Muscle layer of duodenum (tissue), 2 donors: ENCODE data around the gene VPS13D.

ENCODE experiments used
- H3K27ac ChIP-seq: one replicate; pipeline ENCODE4 v1.7.0; 2013; ENCODE audit warnings: mild to moderate bottlenecking, low read length
- H3K27me3 ChIP-seq: one replicate; pipeline ENCODE4 v1.7.0; 2013; ENCODE audit warnings: low read depth, mild to moderate bottlenecking, control low read depth, low read length
- H3K36me3 ChIP-seq, 2 donors: one replicate each; pipeline ENCODE4 v1.7.0; 2013; ENCODE audit warnings: low read length in 2 of 2, control low read depth in 1 of 2, mild to moderate bottlenecking in 1 of 2; ENCODE audit not compliant: insufficient read depth in 2 of 2, control insufficient read depth in 1 of 2
- H3K4me1 ChIP-seq, 2 donors: one replicate each; pipeline ENCODE4 v1.7.0; 2013; ENCODE audit warnings: low read length in 2 of 2, mild to moderate bottlenecking in 2 of 2, control low read depth in 1 of 2, moderate library complexity in 1 of 2; ENCODE audit not compliant: insufficient read depth in 2 of 2, control insufficient read depth in 1 of 2
- H3K4me3 ChIP-seq, 2 donors: one replicate each; pipeline ENCODE4 v1.7.0; 2013; ENCODE audit warnings: low read length in 2 of 2, low read depth in 1 of 2, mild to moderate bottlenecking in 1 of 2
- H3K9me3 ChIP-seq, 2 donors: one replicate each; pipeline ENCODE4 v1.7.0; 2013; ENCODE audit warnings: low read length in 2 of 2, control low read depth in 1 of 2, mild to moderate bottlenecking in 1 of 2; ENCODE audit not compliant: control insufficient read depth in 1 of 2
- donor health status: healthy.

Gene VPS13D

DNA sequence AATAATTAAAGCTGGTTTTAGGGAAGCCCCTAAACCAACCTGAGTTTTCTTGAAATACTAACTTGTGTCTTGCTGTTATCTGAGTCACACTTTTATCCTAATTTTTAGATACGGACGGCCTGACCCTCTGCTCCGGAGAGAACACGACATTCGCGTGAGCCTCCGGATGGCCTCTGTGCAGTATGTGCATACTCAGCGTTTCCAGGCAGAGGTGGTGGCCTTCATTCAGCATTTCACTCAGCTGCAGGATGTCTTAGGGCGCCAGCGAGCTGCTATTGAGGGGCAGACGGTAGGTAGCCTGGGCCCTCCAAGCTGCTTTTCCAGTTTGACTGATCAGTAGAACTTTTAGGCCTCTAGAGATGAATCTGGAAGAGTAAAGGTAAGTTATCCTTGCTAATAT lies 63.6 kb downstream of the VPS13D start:
- Histone ChIP-seq H3K36me3 (peaks cover 39 to 59% of the 10 kb centered on the region in 2 donors), H3K4me3 (no peak overlapping the region), H3K9me3 (no peaks in the 10 kb centered on the region), H3K27me3 (no peaks in the 10 kb centered on the region), H3K4me1 (no peaks in the 10 kb centered on the region), H3K27ac (no peak overlapping the region)

DNA sequence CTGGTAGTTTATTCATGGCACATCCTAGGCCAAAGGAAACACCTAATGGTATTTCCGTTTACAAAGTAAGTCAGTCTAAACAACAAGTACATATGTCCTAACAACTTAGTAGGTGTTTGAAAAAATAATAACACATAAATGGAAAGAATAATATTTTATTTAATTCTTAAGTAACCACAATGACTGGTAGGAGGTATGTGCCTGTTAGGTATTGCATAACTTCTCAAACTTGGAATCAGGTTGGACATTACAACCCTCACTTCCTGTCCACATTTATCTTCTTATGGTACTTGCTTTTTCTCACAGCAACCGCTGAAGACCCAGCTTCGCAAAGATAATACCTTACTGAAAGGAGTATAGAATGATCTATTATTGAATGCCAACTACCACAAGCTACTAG lies 64.2 kb downstream of the VPS13D start:
- Histone ChIP-seq H3K4me3 (no peak overlapping the region), H3K4me1 (no peaks in the 10 kb centered on the region), H3K9me3 (no peaks in the 10 kb centered on the region), H3K27ac (no peak overlapping the region), H3K36me3 (peaks cover 39 to 63% of the 10 kb centered on the region in 2 donors), H3K27me3 (no peaks in the 10 kb centered on the region)

DNA sequence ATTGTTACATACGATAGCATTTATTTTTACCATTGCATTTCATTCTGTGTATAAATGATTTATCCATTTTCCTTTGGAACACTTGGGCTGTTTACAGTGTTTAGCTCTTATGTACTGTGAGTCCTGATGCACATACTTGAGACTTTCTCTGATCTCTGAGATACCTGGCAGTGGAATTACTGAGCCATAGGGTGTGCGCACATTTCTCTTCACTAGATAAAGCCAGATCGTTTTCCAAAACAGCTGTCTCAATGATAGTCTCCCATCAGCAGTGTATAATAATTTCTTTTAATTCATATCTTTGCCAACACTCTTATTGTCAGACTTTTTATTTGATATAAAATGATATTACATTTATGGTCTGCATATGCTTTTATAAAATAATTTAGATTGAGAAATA lies 66.2 kb downstream of the VPS13D start:
- H3K27ac ChIP-seq, result no peak overlapping the region
- H3K4me1 ChIP-seq, result no peaks in the 10 kb centered on the region
- H3K4me3 ChIP-seq, result no peak overlapping the region
- H3K9me3 ChIP-seq, result no peaks in the 10 kb centered on the region
- H3K27me3 ChIP-seq, result no peaks in the 10 kb centered on the region
- H3K36me3 ChIP-seq, result peaks cover 40 to 74% of the 10 kb centered on the region in 2 donors

DNA sequence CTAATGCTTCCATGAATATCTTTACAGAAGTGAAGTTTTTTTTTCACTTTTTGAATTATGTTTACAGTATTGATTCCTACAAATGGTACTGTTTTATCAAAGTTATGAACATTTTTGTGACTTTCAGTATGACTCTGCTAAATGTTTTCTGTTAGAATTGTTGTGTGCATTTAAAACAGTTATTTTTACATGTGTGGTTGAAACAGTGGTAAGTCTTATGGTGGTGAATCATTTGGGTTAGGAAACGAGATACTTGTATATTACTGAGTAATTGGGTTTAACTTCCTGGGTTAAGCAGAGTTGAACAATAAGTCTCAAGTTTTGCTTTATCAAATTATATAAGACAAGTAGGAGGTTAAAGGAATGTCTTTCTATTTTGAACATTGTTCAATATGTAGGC lies 66.8 kb downstream of the VPS13D start:
- H3K36me3 ChIP-seq, result peaks cover 42 to 74% of the 10 kb centered on the region in 2 donors

DNA sequence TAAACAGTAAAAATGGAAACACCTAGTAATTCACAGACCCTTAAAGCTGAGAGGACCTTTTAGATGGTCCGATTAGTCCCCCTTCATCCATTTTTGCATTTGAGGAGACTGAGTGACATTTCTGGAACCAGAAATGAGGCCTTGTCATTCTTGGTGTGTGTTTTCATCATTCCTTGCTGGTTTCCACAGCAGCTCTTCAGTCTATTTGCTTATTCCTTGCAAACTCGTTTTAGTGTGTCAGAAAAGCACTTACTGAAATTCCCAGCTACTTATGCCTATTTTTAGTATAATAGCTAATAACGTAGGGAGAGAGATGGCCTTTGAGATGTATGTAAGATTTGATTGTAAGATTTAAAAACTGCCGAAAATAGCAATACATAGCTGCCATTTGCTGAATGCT lies 70.9 kb downstream of the VPS13D start:
- H3K36me3 ChIP-seq, result peaks cover 37 to 70% of the 10 kb centered on the region in 2 donors
- no peaks in the 10 kb centered on the region for H3K27me3 ChIP-seq
- H3K27ac ChIP-seq, result no peak overlapping the region
- H3K9me3 ChIP-seq, result no peaks in the 10 kb centered on the region
- no peaks in the 10 kb centered on the region for H3K4me1 ChIP-seq
- H3K4me3 ChIP-seq, result no peak overlapping the region

More for the DNA sequence above, 66.8 kb downstream of the VPS13D start:
- Histone ChIP-seq H3K27me3 (no peaks in the 10 kb centered on the region), H3K27ac (no peak overlapping the region), H3K4me3 (no peak overlapping the region), H3K9me3 (no peaks in the 10 kb centered on the region), H3K4me1 (no peaks in the 10 kb centered on the region)

DNA sequence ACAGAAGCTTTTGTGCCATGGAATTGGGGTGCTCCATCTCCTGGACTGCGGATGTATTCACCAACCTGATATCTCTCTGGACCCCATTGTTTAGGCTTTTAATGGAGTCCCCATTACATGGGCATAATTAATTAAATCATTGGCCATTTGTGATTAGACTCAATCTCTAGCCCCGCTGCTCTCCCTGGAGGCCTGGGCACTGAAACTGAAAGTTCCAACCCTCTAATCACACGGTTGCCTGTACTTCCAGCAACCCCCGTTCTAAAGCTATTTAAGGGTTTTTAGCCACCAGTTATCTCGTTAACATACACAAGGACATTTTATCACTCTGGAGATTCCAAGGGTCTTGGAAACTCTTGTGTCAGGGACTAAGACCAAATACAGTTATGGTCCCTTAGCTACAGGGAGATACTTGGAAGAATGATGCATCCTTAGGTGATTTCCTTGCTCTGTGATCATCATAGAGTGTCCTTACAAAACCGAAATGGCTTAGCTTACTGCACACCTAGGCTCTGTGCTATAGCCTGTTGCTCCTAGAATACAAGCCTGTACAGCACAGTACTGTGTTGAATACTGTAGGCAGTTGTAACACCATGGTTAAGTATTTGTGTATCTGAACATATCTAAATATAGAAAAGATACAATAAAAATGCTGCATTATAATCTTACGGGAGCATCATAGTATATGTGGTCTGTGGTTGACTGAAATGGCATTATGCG lies 71.8 kb downstream of the VPS13D start:
- H3K27me3 ChIP-seq, result no peaks in the 10 kb centered on the region
- peaks cover 38 to 67% of the 10 kb centered on the region in 2 donors for H3K36me3 ChIP-seq
- H3K4me1 ChIP-seq, result no peaks in the 10 kb centered on the region
- H3K27ac ChIP-seq, result no peak overlapping the region
- H3K9me3 ChIP-seq, result no peaks in the 10 kb centered on the region
- no peak overlapping the region for H3K4me3 ChIP-seq

DNA sequence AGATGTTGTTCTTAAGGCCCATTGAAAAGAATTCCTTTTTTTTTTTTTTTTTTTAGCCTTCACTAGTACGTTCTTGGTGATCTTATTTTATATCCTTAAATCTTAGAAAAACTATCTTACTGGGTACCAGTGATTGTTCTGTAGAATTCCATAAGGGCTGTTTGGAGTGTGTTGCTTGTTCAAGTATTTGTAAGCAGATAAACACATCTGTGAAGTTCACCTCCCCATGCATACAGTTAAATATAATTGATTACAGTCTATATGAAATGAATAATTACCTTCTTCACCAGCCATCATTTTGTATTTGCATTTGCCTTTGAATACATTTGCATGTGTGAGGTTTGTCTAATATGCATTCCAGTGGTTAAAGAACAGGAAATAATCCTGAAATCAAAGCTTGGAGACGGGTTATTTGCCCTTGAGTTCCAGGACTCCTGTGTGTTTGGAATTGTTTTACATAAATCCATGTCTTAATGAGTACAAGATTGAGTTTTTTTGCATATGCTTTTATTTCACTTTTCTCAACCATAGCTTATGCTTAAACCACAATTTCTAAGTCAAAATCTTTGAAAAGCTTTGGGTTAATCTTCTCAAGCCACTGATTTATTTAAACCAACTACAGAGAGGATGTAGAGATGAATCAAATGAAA lies 73.1 kb downstream of the VPS13D start:
- H3K4me1 ChIP-seq, result no peaks in the 10 kb centered on the region
- H3K27me3 ChIP-seq, result no peaks in the 10 kb centered on the region
- H3K9me3 ChIP-seq, result no peaks in the 10 kb centered on the region
- no peak overlapping the region for H3K27ac ChIP-seq
- H3K36me3 ChIP-seq, result peaks cover 30 to 66% of the 10 kb centered on the region in 2 donors
- no peak overlapping the region for H3K4me3 ChIP-seq

DNA sequence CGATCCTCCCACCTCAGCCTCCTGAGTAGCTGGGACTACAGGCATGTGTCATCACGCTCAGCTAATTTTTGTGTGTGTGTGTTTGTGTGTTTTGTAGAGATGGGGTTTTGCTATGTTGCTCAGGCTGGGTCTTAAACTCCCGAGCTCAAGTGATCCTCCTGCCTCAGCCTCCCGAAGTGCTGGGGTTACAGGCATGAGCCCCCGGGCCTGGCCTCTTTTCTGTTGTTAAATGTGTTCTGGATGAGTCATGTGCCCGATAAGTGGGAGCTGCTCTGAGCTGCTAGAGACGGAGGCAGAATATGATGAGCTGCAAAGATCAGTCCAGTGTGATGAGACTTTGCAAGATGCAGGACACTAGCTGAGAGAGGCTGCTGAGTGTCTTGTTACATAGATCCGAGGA lies 75.5 kb downstream of the VPS13D start:
- peaks cover 0 to 5% of the 10 kb centered on the region in 2 donors for H3K4me1 ChIP-seq
- no peak overlapping the region for H3K4me3 ChIP-seq
- H3K9me3 ChIP-seq, result no peaks in the 10 kb centered on the region
- no peaks in the 10 kb centered on the region for H3K27me3 ChIP-seq
- H3K27ac ChIP-seq, result no peak overlapping the region
- H3K36me3 ChIP-seq, result peaks cover 31 to 51% of the 10 kb centered on the region in 2 donors

DNA sequence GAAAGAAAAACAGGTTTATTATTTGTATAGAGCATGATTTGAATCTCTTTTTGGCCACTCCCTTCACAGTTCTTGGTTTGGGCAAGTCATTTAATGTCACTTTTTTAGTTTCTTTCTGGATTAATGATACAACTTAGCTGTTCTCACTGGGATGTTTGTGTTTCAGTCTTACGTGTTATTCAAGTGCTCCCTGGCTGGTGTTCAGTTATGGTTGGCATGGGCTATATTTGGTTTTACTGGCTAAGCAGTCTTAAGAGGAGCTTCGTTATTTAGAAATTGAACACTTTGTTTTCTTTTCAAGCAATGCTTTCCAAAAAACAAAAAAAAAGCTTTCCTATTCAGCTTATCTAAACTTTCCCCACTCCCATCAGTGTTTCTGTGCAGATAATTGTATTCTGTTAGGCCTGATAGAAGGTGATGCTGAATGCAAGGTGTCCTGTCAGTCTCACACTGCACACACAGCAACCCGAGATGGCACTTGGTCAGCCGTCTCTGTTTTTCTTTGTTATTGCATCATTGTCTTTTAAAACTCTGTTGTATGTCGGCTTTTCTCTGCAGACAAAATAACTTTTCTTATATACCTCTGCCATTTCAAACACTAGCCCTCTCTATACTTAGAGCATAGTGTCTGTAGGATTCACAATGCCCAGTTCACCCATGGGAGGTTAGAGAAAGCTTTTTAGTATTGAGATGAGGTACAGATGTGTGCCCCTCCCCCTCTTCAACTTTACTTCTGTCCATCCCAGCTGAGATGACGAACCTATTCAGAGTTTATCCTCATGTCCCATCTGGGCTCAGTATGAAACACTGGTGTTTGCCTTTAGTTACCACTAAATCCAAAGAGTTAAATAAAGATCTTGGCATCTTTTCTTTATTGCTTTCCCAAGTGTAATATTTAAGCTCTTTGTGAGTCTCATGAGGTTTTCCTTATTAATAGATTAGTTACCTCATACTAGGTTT lies 80.2 kb downstream of the VPS13D start:
- no peaks in the 10 kb centered on the region for H3K27me3 ChIP-seq
- no peak overlapping the region for H3K4me3 ChIP-seq
- peaks cover 40 to 55% of the 10 kb centered on the region in 2 donors for H3K36me3 ChIP-seq
- peaks cover 0 to 11% of the 10 kb centered on the region in 2 donors for H3K4me1 ChIP-seq
- no peak overlapping the region for H3K27ac ChIP-seq
- H3K9me3 ChIP-seq, result no peaks in the 10 kb centered on the region

DNA sequence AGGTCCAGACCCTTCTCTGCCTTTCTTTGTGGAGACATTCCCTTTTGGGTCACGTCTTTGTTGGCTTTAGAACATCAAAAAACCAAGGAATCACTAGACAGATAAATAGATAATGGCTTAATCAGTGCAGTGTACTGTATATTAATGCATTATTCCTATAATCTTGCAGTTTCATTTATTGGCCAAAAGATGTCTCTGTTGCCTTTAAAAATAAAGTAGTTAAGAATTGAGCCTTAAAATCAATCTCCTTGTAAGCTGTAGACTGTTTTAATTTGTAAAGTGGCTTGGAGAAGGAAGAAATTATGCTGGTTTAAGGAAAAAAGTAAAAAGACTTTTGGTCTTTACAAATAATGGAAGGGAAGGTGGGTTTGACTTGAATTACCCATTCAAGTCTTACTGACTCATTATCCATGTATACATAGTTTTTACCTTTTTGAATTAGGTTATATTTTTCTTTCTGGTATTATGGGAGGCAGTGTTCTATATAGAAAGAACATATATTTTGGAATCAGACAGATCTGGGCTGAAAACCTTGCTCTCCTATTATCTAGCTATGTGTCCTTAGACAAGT lies 84.6 kb downstream of the VPS13D start:
- Histone ChIP-seq H3K27ac (peak overlapping the region; percentile 62), H3K36me3 (peaks cover 50 to 53% of the 10 kb centered on the region in 2 donors), H3K4me1 (peaks cover 0 to 16% of the 10 kb centered on the region in 2 donors), H3K9me3 (no peaks in the 10 kb centered on the region), H3K27me3 (no peaks in the 10 kb centered on the region), H3K4me3 (no peak overlapping the region)

DNA sequence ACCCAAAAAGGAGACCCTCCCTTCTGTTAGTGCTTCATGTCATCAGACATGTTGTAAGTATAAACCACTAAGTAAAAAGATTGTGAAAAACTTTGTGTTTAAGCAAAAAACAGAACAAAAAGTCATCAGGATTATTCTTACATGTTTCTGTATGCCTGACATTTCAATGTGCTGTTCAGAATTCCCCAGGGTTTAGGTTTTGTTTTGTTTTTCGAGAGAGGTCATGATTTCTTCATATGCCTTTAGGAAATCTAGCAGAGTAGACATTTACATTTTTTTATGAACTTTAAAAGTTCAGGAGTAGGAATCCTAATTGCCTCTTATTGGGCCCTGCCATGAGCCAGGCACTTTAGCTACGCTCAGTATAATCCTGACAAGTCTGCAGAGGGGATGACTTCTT lies 85.3 kb downstream of the VPS13D start:
- Histone ChIP-seq H3K4me1 (peaks cover 0 to 14% of the 10 kb centered on the region in 2 donors), H3K4me3 (no peak overlapping the region), H3K27me3 (no peaks in the 10 kb centered on the region), H3K27ac (peak overlapping the region; percentile 73), H3K36me3 (peaks cover 56 to 60% of the 10 kb centered on the region in 2 donors), H3K9me3 (no peaks in the 10 kb centered on the region)
